ENCODE data around the gene KCNK5. TPM values are rescaled to one million over a fixed set of nuclear protein-coding genes. Genes with fewer than 3 reads are reported as not detected.

The KCNK5 gene
- total and polyA plus RNA-seq, 4 donors: 0.73 to 7.5 (median 6.1) TPM

- Histone ChIP-seq H3K27me3 (ENCODE audit: control insufficient read depth, insufficient read depth, low read length) (no peaks in the 10 kb centered on the region), H3K27ac (ENCODE audit: low read depth, low read length) (no peak overlapping the region), H3K4me3 (ENCODE audit: low read depth, low read length) (no peak overlapping the region), H3K36me3 (ENCODE audit: control insufficient read depth, insufficient read depth, low read length) (no peaks in the 10 kb centered on the region), H3K4me1 (ENCODE audit: control insufficient read depth, insufficient read depth, low read length) (no peaks in the 10 kb centered on the region), H3K9me3 (ENCODE audit: control insufficient read depth, insufficient read depth, low read length) (no peaks in the 10 kb centered on the region)
- no CpG with 5 or more reads among the region's 5 CpGs for whole genome bisulfite sequencing (ENCODE audit: insufficient coverage)
- no peak for DNase-seq (ENCODE audit: low read depth in 4 of 6, low spot score in 6 of 6)
Measured at GRCh38 chr6:39247667-39248194, 18.5 kb upstream of the KCNK5 start.

GRCh38 chr6:39243809-39244208, 14.5 kb upstream of the KCNK5 start:
- peaks cover 12% of the 10 kb centered on the region for H3K4me1 ChIP-seq (ENCODE audit: control insufficient read depth, insufficient read depth, low read length)
- H3K27ac ChIP-seq (ENCODE audit: low read depth, low read length): peak overlapping the region; percentile 31
- no peaks in the 10 kb centered on the region for H3K27me3 ChIP-seq (ENCODE audit: control insufficient read depth, insufficient read depth, low read length)
- no peaks in the 10 kb centered on the region for H3K9me3 ChIP-seq (ENCODE audit: control insufficient read depth, insufficient read depth, low read length)
- H3K4me3 ChIP-seq (ENCODE audit: low read depth, low read length): no peak overlapping the region
- 90% methylated on average over 9 of the region's 9 CpGs for WGBS (ENCODE audit: insufficient coverage)
- no peaks in the 10 kb centered on the region for H3K36me3 ChIP-seq (ENCODE audit: control insufficient read depth, insufficient read depth, low read length)
- no peak for DNase-seq (ENCODE audit: low read depth in 4 of 6, low spot score in 6 of 6)

- H3K9me3 ChIP-seq (ENCODE audit: control insufficient read depth, insufficient read depth, low read length): no peaks in the 10 kb centered on the region
- peaks cover 12% of the 10 kb centered on the region for H3K4me1 ChIP-seq (ENCODE audit: control insufficient read depth, insufficient read depth, low read length)
- H3K27me3 ChIP-seq (ENCODE audit: control insufficient read depth, insufficient read depth, low read length): no peaks in the 10 kb centered on the region
- H3K27ac ChIP-seq (ENCODE audit: low read depth, low read length): peak overlapping the region; percentile 86
- no peaks in the 10 kb centered on the region for H3K36me3 ChIP-seq (ENCODE audit: control insufficient read depth, insufficient read depth, low read length)
- H3K4me3 ChIP-seq (ENCODE audit: low read depth, low read length): no peak overlapping the region
- 92% methylated on average over 2 of the region's 3 CpGs for WGBS (ENCODE audit: insufficient coverage)
- no peak for DNase-seq (ENCODE audit: low read depth in 4 of 6, low spot score in 6 of 6)
Measured at GRCh38 chr6:39240155-39240757, 11.0 kb upstream of the KCNK5 start.

GRCh38 chr6:39239527-39240154, 10.4 kb upstream of the KCNK5 start:
- Histone ChIP-seq H3K27me3 (ENCODE audit: control insufficient read depth, insufficient read depth, low read length) (no peaks in the 10 kb centered on the region), H3K27ac (ENCODE audit: low read depth, low read length) (peak overlapping the region; percentile 86), H3K36me3 (ENCODE audit: control insufficient read depth, insufficient read depth, low read length) (no peaks in the 10 kb centered on the region), H3K9me3 (ENCODE audit: control insufficient read depth, insufficient read depth, low read length) (no peaks in the 10 kb centered on the region), H3K4me1 (ENCODE audit: control insufficient read depth, insufficient read depth, low read length) (peaks cover 12% of the 10 kb centered on the region), H3K4me3 (ENCODE audit: low read depth, low read length) (no peak overlapping the region)
- WGBS (ENCODE audit: insufficient coverage): 78% methylated on average over 4 of the region's 7 CpGs
- DNase-seq (ENCODE audit: low read depth in 4 of 6, low spot score in 6 of 6): no peak

GRCh38 chr6:39236742-39237141, 7.5 kb upstream of the KCNK5 start:
- Histone ChIP-seq H3K27me3 (ENCODE audit: control insufficient read depth, insufficient read depth, low read length) (no peaks in the 10 kb centered on the region), H3K4me1 (ENCODE audit: control insufficient read depth, insufficient read depth, low read length) (peaks cover 12% of the 10 kb centered on the region), H3K9me3 (ENCODE audit: control insufficient read depth, insufficient read depth, low read length) (no peaks in the 10 kb centered on the region), H3K27ac (ENCODE audit: low read depth, low read length) (no peak overlapping the region), H3K4me3 (ENCODE audit: low read depth, low read length) (no peak overlapping the region), H3K36me3 (ENCODE audit: control insufficient read depth, insufficient read depth, low read length) (no peaks in the 10 kb centered on the region)
- 83% methylated on average over 2 of the region's 3 CpGs for WGBS (ENCODE audit: insufficient coverage)
- no peak for DNase-seq (ENCODE audit: low read depth in 4 of 6, low spot score in 6 of 6)

- H3K9me3 ChIP-seq (ENCODE audit: control insufficient read depth, insufficient read depth, low read length): no peaks in the 10 kb centered on the region
- no peak for DNase-seq (ENCODE audit: low read depth in 4 of 6, low spot score in 6 of 6)
- H3K27me3 ChIP-seq (ENCODE audit: control insufficient read depth, insufficient read depth, low read length): peaks cover 8% of the 10 kb centered on the region
- H3K27ac ChIP-seq (ENCODE audit: low read depth, low read length): no peak overlapping the region
- WGBS (ENCODE audit: insufficient coverage): 89% methylated on average over 8 of the region's 8 CpGs
- H3K4me3 ChIP-seq (ENCODE audit: low read depth, low read length): no peak overlapping the region
- H3K4me1 ChIP-seq (ENCODE audit: control insufficient read depth, insufficient read depth, low read length): peaks cover 25% of the 10 kb centered on the region
- H3K36me3 ChIP-seq (ENCODE audit: control insufficient read depth, insufficient read depth, low read length): no peaks in the 10 kb centered on the region
Measured at GRCh38 chr6:39233333-39233732, 4.1 kb upstream of the KCNK5 start.

- Histone ChIP-seq H3K27ac (ENCODE audit: low read depth, low read length) (peak overlapping the region; percentile 25), H3K27me3 (ENCODE audit: control insufficient read depth, insufficient read depth, low read length) (peaks cover 20% of the 10 kb centered on the region), H3K4me3 (ENCODE audit: low read depth, low read length) (no peak overlapping the region), H3K36me3 (ENCODE audit: control insufficient read depth, insufficient read depth, low read length) (no peaks in the 10 kb centered on the region), H3K4me1 (ENCODE audit: control insufficient read depth, insufficient read depth, low read length) (peaks cover 29% of the 10 kb centered on the region), H3K9me3 (ENCODE audit: control insufficient read depth, insufficient read depth, low read length) (no peaks in the 10 kb centered on the region)
- WGBS (ENCODE audit: insufficient coverage): 44% methylated on average over 2 of the region's 7 CpGs
- no peak for DNase-seq (ENCODE audit: low read depth in 4 of 6, low spot score in 6 of 6)
Measured at GRCh38 chr6:39231521-39232243, 2.4 kb upstream of the KCNK5 start.

GRCh38 chr6:39230654-39231035, 1.4 kb upstream of the KCNK5 start:
- Histone ChIP-seq H3K36me3 (ENCODE audit: control insufficient read depth, insufficient read depth, low read length) (no peaks in the 10 kb centered on the region), H3K4me3 (ENCODE audit: low read depth, low read length) (no peak overlapping the region), H3K4me1 (ENCODE audit: control insufficient read depth, insufficient read depth, low read length) (peaks cover 29% of the 10 kb centered on the region), H3K27me3 (ENCODE audit: control insufficient read depth, insufficient read depth, low read length) (peaks cover 20% of the 10 kb centered on the region), H3K27ac (ENCODE audit: low read depth, low read length) (no peak overlapping the region), H3K9me3 (ENCODE audit: control insufficient read depth, insufficient read depth, low read length) (no peaks in the 10 kb centered on the region)
- DNase-seq (ENCODE audit: low read depth in 4 of 6, low spot score in 6 of 6): no peak
- 71% methylated on average over 1 of the region's 3 CpGs for WGBS (ENCODE audit: insufficient coverage)

GRCh38 chr6:39228111-39228971, 934 bp downstream of the KCNK5 start:
- Histone ChIP-seq H3K4me3 (ENCODE audit: low read depth, low read length) (peak overlapping the region; percentile 73), H3K36me3 (ENCODE audit: control insufficient read depth, insufficient read depth, low read length) (no peaks in the 10 kb centered on the region), H3K27ac (ENCODE audit: low read depth, low read length) (peak overlapping the region; percentile 67), H3K9me3 (ENCODE audit: control insufficient read depth, insufficient read depth, low read length) (no peaks in the 10 kb centered on the region), H3K27me3 (ENCODE audit: control insufficient read depth, insufficient read depth, low read length) (peaks cover 22% of the 10 kb centered on the region), H3K4me1 (ENCODE audit: control insufficient read depth, insufficient read depth, low read length) (peaks cover 29% of the 10 kb centered on the region)
- 49% methylated on average over 39 of the region's 41 CpGs for WGBS (ENCODE audit: insufficient coverage)
- DNase-seq (ENCODE audit: low read depth in 4 of 6, low spot score in 6 of 6): no peak
